NCI-H1694 treated with DMSO at 0.1 percent for 48 hours (cell line): ENCODE data around the gene HMGN4.
"Not testable (repeated sequence)": the region's sequence is repeated elsewhere in the genome, so short reads cannot be mapped to it uniquely, and the experiment has no call there.

Source experiments
- DNase-seq: peaks from one replicate; lab custom pipeline; 2025; lab: John Stamatoyannopoulos, UW

Gene HMGN4

GRCh38 chr6:26537846-26538571, at the start of gene HMGN4:
Gene HMGN4 (plus strand): TSS chr6:26538366. CDS start chr6:26545207, 6,841 bp downstream.
- peak; percentile 93 for DNase-seq

- no peak for DNase-seq
These were observed 47.9 kb upstream of the HMGN4 start for GRCh38 chr6:26489996-26490964.

GRCh38 chr6:26491604-26492003, 46.6 kb upstream of the HMGN4 start:
- DNase-seq: no peak

GRCh38 chr6:26493258-26493657, 44.9 kb upstream of the HMGN4 start:
- DNase-seq: no peak

- DNase-seq: no peak
These were observed 44.0 kb upstream of the HMGN4 start for GRCh38 chr6:26494117-26494516.

GRCh38 chr6:26495281-26495680, 42.9 kb upstream of the HMGN4 start:
- no peak for DNase-seq

- no peak for DNase-seq
These were observed 40.6 kb upstream of the HMGN4 start for GRCh38 chr6:26497610-26498009.

- DNase-seq: no peak
These were observed 38.1 kb upstream of the HMGN4 start, which contains the start of gene BTN1A1 for GRCh38 chr6:26500102-26500501. Gene BTN1A1 (plus strand): TSS chr6:26500303. CDS start chr6:26501287, 984 bp downstream.

- no peak for DNase-seq
These were observed 36.6 kb upstream of the HMGN4 start for GRCh38 chr6:26501482-26501986.

GRCh38 chr6:26502165-26502564, 36.0 kb upstream of the HMGN4 start:
- no peak for DNase-seq

GRCh38 chr6:26502626-26503025, 35.5 kb upstream of the HMGN4 start:
- DNase-seq: no peak

GRCh38 chr6:26507658-26508057, 30.5 kb upstream of the HMGN4 start:
- no peak for DNase-seq

GRCh38 chr6:26511033-26511432, 27.1 kb upstream of the HMGN4 start:
- not testable (repeated sequence) for DNase-seq

- DNase-seq: no peak
These were observed 23.2 kb upstream of the HMGN4 start for GRCh38 chr6:26514984-26515383.

- DNase-seq: no peak
These were observed 21.4 kb upstream of the HMGN4 start for GRCh38 chr6:26516481-26517427.

GRCh38 chr6:26519359-26519758, 18.8 kb upstream of the HMGN4 start:
- no peak for DNase-seq

- DNase-seq: peak; percentile 45
These were observed 17.8 kb upstream of the HMGN4 start for GRCh38 chr6:26520237-26520849.

- DNase-seq: peak; percentile 53
These were observed 17.1 kb upstream of the HMGN4 start for GRCh38 chr6:26520850-26521599.

GRCh38 chr6:26521600-26522391, 16.4 kb upstream of the HMGN4 start:
- DNase-seq: no peak
